Subcutaneous abdominal adipose tissue (tissue), 5 donors: ENCODE results near the gene KRTAP22-2.

ENCODE experiments used
- H3K27ac ChIP-seq: one replicate; pipeline ENCODE4 v1.7.0; 2013; ENCODE audit warnings: low read depth, mild to moderate bottlenecking, inconsistent platforms, low read length, moderate library complexity
- H3K27me3 ChIP-seq, 5 donors: one replicate each; pipeline ENCODE4 v1.7.0; 2013; ENCODE audit warnings: low read length in 5 of 5, inconsistent platforms in 1 of 5; ENCODE audit not compliant: control insufficient read depth in 5 of 5, insufficient read depth in 4 of 5
- H3K36me3 ChIP-seq, 5 donors: one replicate each; pipeline ENCODE4 v1.7.0; 2013; ENCODE audit warnings: low read length in 5 of 5; ENCODE audit not compliant: control insufficient read depth in 5 of 5, insufficient read depth in 5 of 5
- H3K4me1 ChIP-seq, 5 donors: one replicate each; pipeline ENCODE4 v1.7.0; 2013; ENCODE audit warnings: low read length in 5 of 5, mild to moderate bottlenecking in 3 of 5, moderate library complexity in 1 of 5; ENCODE audit not compliant: control insufficient read depth in 5 of 5, insufficient read depth in 5 of 5
- H3K4me3 ChIP-seq, 5 donors: one replicate each; pipeline ENCODE4 v1.7.0; 2013; ENCODE audit warnings: low read length in 5 of 5, low read depth in 1 of 5
- H3K9ac ChIP-seq, 5 donors: one replicate each; pipeline ENCODE4 v1.7.0; 2013; ENCODE audit warnings: low read length in 5 of 5, mild to moderate bottlenecking in 4 of 5, moderate library complexity in 3 of 5
- H3K9me3 ChIP-seq, 5 donors: one replicate each; pipeline ENCODE4 v1.7.0; 2013; ENCODE audit warnings: low read length in 5 of 5; ENCODE audit not compliant: control insufficient read depth in 5 of 5
- donor health status: healthy.
- donor health status: healthy.
- donor health status: healthy.
- donor health status: healthy.
- donor health status: healthy.

Gene KRTAP22-2

DNA sequence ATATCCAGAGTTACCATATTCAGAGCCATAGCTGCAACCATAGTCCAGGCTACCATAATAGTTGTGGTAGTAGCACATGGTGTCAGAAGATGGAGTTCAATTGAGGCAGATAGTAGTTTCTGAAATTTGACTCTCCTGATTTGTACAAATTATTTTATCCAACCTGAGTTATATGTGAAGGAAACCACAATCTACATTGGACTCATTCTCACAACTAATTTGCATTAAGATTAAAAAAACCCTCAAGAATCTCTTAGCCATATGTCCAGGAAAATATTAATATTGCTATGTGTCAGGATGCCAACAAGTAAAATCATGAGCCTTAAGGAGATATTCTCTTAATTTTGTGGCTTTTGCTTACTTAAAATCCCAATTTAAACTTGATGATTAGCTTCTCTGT lies at the start of gene KRTAP22-2:
TSS of gene KRTAP22-2 (minus strand) at position 101 of the 400 bp plus-strand sequence.
- no peak within 1 kb of the TSS for H3K27ac ChIP-seq
- H3K9ac ChIP-seq, result no peak within 1 kb of the TSS
- H3K9me3 ChIP-seq, result peaks cover 0 to 2% (median 0%) of the 10 kb centered on the region in 5 donors
- no peaks in the 10 kb centered on the region for H3K36me3 ChIP-seq
- no peaks in the 10 kb centered on the region for H3K27me3 ChIP-seq
- no peaks in the 10 kb centered on the region for H3K4me1 ChIP-seq
- no peak within 1 kb of the TSS for H3K4me3 ChIP-seq

DNA sequence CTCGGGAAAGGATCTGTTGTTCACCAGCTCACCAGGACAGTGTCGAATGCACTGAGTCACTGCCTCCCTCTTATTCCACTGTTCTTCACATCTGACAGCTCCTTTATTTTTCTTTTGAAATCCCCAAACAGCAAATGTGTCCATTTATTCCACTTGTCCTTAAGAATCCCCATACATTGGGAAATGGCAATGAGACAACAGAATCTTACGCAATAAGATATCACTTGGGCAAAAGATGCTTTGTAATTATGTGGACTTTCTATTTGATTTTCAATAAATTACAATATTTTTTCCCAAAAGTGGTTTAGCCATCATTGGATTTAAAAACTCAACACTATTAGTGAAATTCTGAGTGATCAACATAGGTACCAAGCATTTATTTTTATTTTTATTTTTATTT lies 48.5 kb upstream of the KRTAP22-2 start:
- no peak overlapping the region for H3K4me3 ChIP-seq
- no peaks in the 10 kb centered on the region for H3K36me3 ChIP-seq
- H3K4me1 ChIP-seq, result no peaks in the 10 kb centered on the region
- H3K27ac ChIP-seq, result no peak overlapping the region
- no peak overlapping the region for H3K9ac ChIP-seq
- H3K27me3 ChIP-seq, result no peaks in the 10 kb centered on the region
- H3K9me3 ChIP-seq, result peaks cover 0 to 4% (median 0%) of the 10 kb centered on the region in 5 donors

DNA sequence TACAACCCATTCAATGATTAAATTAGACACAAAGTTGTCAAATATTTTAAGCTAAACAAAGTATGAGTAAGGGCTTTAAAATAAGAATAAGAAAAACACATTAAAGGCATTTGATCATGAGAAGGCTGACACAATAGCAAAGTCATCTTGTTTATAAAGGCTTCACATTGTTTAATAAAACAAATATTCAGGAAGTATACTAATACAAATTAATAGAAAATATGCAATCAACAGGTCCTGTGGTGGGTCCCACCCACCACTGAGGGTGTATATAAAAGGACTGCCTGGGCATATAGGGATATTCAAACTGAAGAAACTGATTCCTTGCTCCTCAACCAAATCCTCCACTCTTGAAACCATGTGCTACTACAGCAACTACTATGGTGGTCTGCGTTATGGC lies 44.7 kb upstream of the KRTAP22-2 start, which contains the start of gene KRTAP20-2:
TSS of gene KRTAP20-2 (plus strand) at position 301 of the 400 bp plus-strand sequence. CDS start at position 359, 58 bp downstream.
- no peaks in the 10 kb centered on the region for H3K27me3 ChIP-seq
- H3K36me3 ChIP-seq, result no peaks in the 10 kb centered on the region

DNA sequence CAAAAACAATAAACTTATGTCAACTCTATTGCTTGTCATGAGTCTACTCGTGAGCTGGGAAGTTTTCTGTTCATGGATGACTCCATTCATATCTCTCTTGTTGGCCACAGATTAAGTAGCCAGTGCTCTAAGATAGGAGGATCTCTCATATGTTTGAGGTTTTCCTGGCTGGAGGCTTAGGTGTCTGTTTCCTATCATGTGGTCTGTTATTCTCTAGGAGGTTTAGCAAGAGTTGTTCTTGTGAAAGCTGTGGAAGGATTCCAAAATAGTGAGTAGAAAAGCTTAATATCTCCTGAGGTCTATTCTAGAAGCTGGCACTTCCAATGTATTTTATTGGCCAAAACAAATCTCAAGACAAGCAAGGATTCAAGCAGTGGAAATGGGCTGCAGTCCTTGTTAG lies 39.0 kb upstream of the KRTAP22-2 start:
- H3K9me3 ChIP-seq, result peaks cover 0 to 4% (median 0%) of the 10 kb centered on the region in 5 donors
- no peaks in the 10 kb centered on the region for H3K27me3 ChIP-seq
- H3K27ac ChIP-seq, result no peak overlapping the region
- no peak overlapping the region for H3K9ac ChIP-seq
- no peaks in the 10 kb centered on the region for H3K36me3 ChIP-seq
- H3K4me1 ChIP-seq, result peaks cover 0 to 13% (median 4%) of the 10 kb centered on the region in 5 donors
- H3K4me3 ChIP-seq, result no peak overlapping the region

More for the DNA sequence above, 44.7 kb upstream of the KRTAP22-2 start, which contains the start of gene KRTAP20-2:
- H3K27ac ChIP-seq, result no peak within 1 kb of the TSS
- H3K9me3 ChIP-seq, result no peaks in the 10 kb centered on the region
- no peak within 1 kb of the TSS for H3K4me3 ChIP-seq
- no peaks in the 10 kb centered on the region for H3K4me1 ChIP-seq
- no peak within 1 kb of the TSS for H3K9ac ChIP-seq

DNA sequence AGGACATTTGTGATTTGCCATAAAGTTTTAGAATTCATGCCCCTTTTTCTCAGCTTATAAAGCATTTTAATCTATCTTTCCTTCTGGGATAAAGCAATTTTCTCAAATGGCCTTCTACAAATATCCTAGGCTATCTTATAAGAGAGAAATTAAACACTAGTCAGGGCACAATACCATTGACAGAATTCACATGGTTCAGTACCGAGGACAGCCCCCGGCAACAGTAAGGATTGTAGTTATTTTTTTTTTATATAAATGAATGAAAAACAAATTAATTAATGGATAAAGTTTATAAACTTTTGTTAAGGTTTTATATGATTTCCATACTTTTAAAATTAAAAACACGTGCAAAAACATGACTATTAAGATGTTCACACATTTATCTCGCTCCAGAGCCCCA lies 37.9 kb upstream of the KRTAP22-2 start:
- Histone ChIP-seq H3K4me1 (peaks cover 0 to 13% (median 4%) of the 10 kb centered on the region in 5 donors), H3K9me3 (peaks cover 0 to 4% (median 0%) of the 10 kb centered on the region in 5 donors), H3K27ac (no peak overlapping the region), H3K27me3 (no peaks in the 10 kb centered on the region), H3K36me3 (no peaks in the 10 kb centered on the region), H3K4me3 (no peak overlapping the region), H3K9ac (no peak overlapping the region)

DNA sequence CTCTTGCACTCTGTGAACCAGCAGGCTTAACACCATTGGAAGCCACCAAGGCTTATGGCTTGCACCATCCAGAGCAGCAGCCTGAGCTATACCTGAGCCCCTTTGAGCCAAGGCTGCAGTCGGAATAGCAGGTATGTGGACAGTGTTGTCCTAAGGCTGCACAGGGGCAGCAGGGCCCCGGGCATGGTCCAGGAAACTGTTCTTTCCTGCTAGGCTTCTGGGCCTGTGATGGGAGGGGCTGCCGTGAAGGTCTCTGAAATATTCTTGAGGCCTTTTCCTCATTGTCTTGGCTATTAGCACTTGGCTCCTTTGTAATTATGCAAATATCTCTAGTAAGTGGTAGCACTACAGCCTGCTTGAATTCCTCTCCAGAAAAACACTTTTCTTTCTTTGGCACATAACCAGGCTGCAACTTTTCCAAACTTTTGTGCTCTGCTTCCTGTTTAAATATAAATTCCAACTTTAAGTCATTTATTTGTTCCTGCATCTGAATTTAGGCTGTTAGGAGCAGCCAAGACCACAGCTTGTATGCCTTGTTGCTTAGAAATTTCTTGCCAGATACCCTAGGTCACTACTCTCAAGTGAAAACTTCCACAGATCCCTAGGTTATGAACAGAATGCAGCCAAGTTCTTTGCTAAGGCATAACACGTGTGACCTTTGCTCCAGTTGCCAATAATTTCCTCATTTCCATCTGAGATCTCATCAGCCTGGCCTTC lies 35.4 kb upstream of the KRTAP22-2 start:
- Histone ChIP-seq H3K27ac (no peak overlapping the region), H3K4me1 (peaks cover 0 to 13% (median 4%) of the 10 kb centered on the region in 5 donors), H3K9ac (no peak overlapping the region), H3K27me3 (no peaks in the 10 kb centered on the region), H3K9me3 (peaks cover 0 to 4% (median 0%) of the 10 kb centered on the region in 5 donors), H3K4me3 (no peak overlapping the region), H3K36me3 (no peaks in the 10 kb centered on the region)

DNA sequence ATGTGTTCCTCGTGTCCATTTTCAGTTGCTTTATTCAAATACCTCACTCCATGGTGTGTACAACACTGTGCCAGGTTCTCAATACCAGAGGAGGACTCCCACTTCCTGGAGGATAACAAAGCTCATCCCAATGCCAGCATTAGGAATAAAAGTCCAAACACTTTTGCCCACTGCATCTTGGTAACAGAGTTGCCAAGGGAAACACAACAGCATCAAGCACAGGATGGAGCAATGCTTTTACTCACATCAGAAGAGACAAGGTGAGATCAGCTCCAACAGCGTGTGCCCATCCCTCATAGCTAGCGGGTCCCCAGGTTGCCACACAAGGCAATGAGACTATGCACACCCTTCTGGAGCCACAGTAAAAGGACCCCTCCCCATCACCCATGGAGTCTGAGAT lies 33.2 kb upstream of the KRTAP22-2 start:
- H3K9ac ChIP-seq, result no peak overlapping the region
- H3K27me3 ChIP-seq, result no peaks in the 10 kb centered on the region
- H3K36me3 ChIP-seq, result no peaks in the 10 kb centered on the region
- H3K9me3 ChIP-seq, result peaks cover 0 to 4% (median 0%) of the 10 kb centered on the region in 5 donors
- H3K27ac ChIP-seq, result no peak overlapping the region
- H3K4me3 ChIP-seq, result no peak overlapping the region
- peaks cover 0 to 13% (median 4%) of the 10 kb centered on the region in 5 donors for H3K4me1 ChIP-seq

DNA sequence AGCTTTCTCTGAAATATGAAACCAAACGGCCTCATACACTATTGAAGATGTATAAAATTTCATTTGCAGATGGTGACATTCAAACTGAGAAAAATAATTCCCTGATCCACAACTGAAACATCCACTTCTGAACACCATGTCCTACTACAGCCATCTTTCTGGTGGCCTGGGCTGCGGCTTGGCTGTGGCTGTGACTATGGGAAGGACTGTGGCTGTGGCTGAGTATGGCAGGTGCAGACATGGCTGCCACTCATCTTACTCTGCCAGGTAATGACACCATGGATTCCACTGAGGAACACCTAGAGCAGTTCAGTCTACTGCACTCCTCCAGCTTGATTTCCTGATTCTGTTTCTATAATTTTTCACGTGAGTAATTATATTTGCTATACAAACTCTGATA lies 30.3 kb upstream of the KRTAP22-2 start, which contains the start of gene KRTAP20-4:
TSS of gene KRTAP20-4 (plus strand) at position 106 of the 400 bp plus-strand sequence.
- H3K27me3 ChIP-seq, result no peaks in the 10 kb centered on the region
- no peak within 1 kb of the TSS for H3K4me3 ChIP-seq
- no peaks in the 10 kb centered on the region for H3K36me3 ChIP-seq
- H3K9me3 ChIP-seq, result peaks cover 0 to 4% (median 0%) of the 10 kb centered on the region in 5 donors
- H3K4me1 ChIP-seq, result peaks cover 0 to 4% (median 0%) of the 10 kb centered on the region in 5 donors
- no peak within 1 kb of the TSS for H3K27ac ChIP-seq
- H3K9ac ChIP-seq, result no peak within 1 kb of the TSS

DNA sequence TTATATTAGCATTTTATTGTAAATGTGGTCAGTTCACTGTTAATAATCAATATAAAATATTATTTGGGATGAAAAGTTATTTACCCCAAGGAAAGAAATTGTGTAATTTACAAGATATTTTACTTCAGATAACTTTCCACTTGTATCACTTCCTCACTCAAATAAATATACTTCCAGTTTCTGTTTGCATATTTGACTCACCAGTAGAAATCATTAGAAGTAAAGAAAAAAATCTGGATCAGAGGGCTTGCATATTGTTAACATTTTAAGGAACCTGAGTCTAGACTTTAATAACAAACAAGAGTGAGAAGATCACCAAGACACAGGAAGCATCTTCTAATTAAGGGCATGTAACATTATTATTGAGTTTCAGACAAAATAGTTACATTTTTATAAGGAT lies 29.9 kb upstream of the KRTAP22-2 start:
- Histone ChIP-seq H3K9me3 (peaks cover 0 to 2% (median 0%) of the 10 kb centered on the region in 5 donors), H3K27me3 (no peaks in the 10 kb centered on the region), H3K27ac (no peak overlapping the region), H3K9ac (no peak overlapping the region), H3K36me3 (no peaks in the 10 kb centered on the region), H3K4me1 (no peaks in the 10 kb centered on the region), H3K4me3 (no peak overlapping the region)

DNA sequence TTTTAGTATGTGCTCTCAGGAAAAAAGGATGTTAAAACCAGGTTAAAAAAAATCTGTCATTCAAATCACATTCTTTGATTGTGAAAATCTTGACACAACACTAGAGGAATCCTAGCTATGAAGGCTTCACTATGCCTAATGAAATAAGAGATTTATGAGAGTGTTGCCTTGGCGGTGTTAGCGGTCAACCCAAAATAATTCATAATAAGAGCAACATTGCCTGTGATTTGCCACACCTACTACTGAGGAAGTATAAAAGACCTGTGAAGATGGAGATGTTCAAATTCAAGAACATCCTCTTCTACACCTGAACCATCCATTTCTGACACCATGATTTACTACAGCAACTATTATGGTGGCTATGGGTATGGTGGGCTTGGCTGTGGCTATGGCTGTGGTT lies 25.9 kb upstream of the KRTAP22-2 start, which contains the start of gene KRTAP20-1:
TSS of gene KRTAP20-1 (plus strand) at position 301 of the 400 bp plus-strand sequence. CDS start at position 331, 30 bp downstream.
- Histone ChIP-seq H3K36me3 (no peaks in the 10 kb centered on the region), H3K27ac (no peak within 1 kb of the TSS), H3K9me3 (peaks cover 0 to under 1% (median 0%) of the 10 kb centered on the region in 5 donors), H3K4me3 (no peak within 1 kb of the TSS), H3K27me3 (no peaks in the 10 kb centered on the region), H3K4me1 (no peaks in the 10 kb centered on the region), H3K9ac (no peak within 1 kb of the TSS)
